Measurements from ENCODE around the gene ENOX2. TPM values are rescaled to one million over a fixed set of nuclear protein-coding genes. Genes with fewer than 3 reads are reported as not detected.

The ENOX2 gene
- total and polyA plus RNA-seq, 7 donors, result 4.7 to 13.4 (median 10.5) TPM

DNA sequence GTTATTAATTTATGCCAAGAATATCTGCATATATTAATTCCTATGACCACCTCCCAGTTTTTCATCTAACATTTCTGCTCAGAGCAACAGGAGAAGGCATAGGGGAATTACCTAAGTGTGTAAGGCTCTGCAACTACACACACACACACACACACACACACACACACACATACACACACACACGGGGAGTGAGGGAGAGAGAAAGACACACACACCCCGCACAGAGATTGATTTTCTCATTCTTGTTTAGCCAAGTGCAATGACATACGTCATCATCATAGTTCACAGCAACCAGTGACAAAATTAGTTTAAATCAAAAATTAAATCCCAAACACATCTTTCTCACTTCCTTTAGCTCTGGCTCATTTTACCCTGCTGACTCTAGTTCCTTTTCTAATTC lies 298.1 kb downstream of the ENOX2 start:
- Histone ChIP-seq H3K4me3 (no peak overlapping the region), H3K36me3 (ENCODE audit: insufficient read depth in 1 of 2, low read depth in 1 of 2) (no peaks in the 10 kb centered on the region), H3K4me1 (no peaks in the 10 kb centered on the region), H3K9me3 (no peaks in the 10 kb centered on the region), H3K27me3 (ENCODE audit: insufficient read depth in 3 of 3, low read length in 2 of 3) (peaks cover 0 to 7% (median 0%) of the 10 kb centered on the region in 3 donors), H3K27ac (no peak overlapping the region)
- WGBS, 3 donors, result 53 to 79% (median 64%) methylated on average over 2 to 3 of the region's 3 CpGs
- intact Hi-C loops (cut with DNase I), result no loop called here
- ATAC-seq (no peak), DNase-seq (no peak)
- TF ChIP-seq, protein P1, sequence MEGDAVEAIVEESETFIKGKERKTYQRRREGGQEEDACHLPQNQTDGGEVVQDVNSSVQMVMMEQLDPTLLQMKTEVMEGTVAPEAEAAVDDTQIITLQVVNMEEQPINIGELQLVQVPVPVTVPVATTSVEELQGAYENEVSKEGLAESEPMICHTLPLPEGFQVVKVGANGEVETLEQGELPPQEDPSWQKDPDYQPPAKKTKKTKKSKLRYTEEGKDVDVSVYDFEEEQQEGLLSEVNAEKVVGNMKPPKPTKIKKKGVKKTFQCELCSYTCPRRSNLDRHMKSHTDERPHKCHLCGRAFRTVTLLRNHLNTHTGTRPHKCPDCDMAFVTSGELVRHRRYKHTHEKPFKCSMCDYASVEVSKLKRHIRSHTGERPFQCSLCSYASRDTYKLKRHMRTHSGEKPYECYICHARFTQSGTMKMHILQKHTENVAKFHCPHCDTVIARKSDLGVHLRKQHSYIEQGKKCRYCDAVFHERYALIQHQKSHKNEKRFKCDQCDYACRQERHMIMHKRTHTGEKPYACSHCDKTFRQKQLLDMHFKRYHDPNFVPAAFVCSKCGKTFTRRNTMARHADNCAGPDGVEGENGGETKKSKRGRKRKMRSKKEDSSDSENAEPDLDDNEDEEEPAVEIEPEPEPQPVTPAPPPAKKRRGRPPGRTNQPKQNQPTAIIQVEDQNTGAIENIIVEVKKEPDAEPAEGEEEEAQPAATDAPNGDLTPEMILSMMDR (IDR thresholded peaks at IDR 0.05), result no peak

DNA sequence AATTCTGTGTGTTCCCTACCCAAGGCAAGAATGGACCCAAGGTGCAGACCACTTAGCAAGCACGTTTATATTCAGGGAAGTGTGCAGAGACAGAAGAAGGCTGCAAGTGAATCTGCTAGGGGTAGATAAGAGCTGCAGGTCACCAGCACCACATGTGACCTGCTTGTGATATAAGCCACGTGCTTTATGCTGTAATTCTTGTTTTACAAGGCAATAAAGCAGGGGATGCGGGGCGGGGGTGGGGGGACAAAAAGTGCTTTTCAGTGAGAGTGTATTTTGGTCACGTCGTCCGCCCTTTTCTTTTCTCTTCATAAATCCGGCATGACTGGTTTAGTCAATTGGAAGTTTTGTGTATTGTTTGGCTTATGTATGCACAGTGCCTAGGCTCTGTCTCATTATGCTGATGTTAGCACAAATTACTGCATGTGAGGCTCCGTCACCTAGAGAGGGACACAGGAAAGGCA lies 308.5 kb downstream of the ENOX2 start:
- Histone ChIP-seq H3K9me3 (no peaks in the 10 kb centered on the region), H3K4me3 (no peak overlapping the region), H3K27me3 (ENCODE audit: insufficient read depth in 3 of 3, low read length in 2 of 3) (no peaks in the 10 kb centered on the region), H3K36me3 (ENCODE audit: insufficient read depth in 1 of 2, low read depth in 1 of 2) (no peaks in the 10 kb centered on the region), H3K27ac (no peak overlapping the region), H3K4me1 (no peaks in the 10 kb centered on the region)
- intact Hi-C loops (cut with DNase I), result no loop called here
- ATAC-seq (no peak), DNase-seq (no peak)
- TF ChIP-seq, protein P1 (IDR thresholded peaks at IDR 0.05), result no peak
- WGBS, 3 donors, result 41 to 55% (median 47%) methylated on average over 8 to 9 of the region's 9 CpGs

DNA sequence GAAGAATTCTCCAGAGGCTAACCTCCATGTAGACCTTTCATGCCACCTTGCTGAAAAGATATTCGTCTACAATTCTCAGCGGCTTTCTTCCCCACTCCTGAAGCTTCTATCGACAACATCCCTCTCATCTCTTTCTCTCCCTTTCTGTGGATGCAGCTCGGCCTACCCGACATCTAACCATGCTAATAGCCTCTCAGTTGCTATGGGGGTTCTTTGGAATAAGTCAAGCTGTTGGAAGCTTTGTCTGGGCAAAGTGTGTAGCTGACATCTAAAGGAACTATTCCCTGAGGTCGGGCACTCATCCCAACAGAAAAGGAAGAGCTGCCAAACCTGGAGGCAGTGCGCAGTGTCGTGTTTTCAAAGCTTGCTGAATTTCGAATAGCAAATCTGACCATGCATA lies 309.1 kb downstream of the ENOX2 start:
- ATAC-seq (no peak), DNase-seq (no peak)
- H3K36me3 ChIP-seq (ENCODE audit: insufficient read depth in 1 of 2, low read depth in 1 of 2), result no peaks in the 10 kb centered on the region
- H3K9me3 ChIP-seq, result no peaks in the 10 kb centered on the region
- no peak overlapping the region for H3K4me3 ChIP-seq
- no peaks in the 10 kb centered on the region for H3K27me3 ChIP-seq (ENCODE audit: insufficient read depth in 3 of 3, low read length in 2 of 3)
- 80 to 90% (median 86%) methylated on average over 7 to 9 of the region's 9 CpGs for WGBS, 3 donors
- TF ChIP-seq, protein P1 (IDR thresholded peaks at IDR 0.05), result no peak
- H3K27ac ChIP-seq, result no peak overlapping the region
- intact Hi-C loops (cut with DNase I), result no loop called here
- no peaks in the 10 kb centered on the region for H3K4me1 ChIP-seq

DNA sequence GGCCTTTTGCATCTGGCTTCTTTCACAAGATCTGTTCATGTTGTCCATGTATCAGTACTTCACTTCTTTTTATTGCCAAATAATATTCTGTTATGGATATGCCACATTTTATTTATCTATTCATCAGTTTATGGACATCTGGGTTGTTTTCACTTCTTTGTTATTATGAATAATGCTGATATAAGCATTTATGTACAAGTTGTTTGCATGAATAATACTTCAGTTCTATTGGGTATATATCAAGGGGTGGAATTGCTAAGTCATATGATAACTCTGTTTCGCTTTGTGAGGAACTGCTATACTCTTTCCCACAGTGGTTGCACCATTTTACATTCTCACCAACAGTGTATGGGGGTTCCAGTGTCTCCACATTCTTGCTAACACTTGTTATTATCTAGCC lies 310.8 kb downstream of the ENOX2 start:
- DNase-seq (no peak), ATAC-seq (no peak)
- Histone ChIP-seq H3K36me3 (ENCODE audit: insufficient read depth in 1 of 2, low read depth in 1 of 2) (no peaks in the 10 kb centered on the region), H3K9me3 (no peaks in the 10 kb centered on the region), H3K27me3 (ENCODE audit: insufficient read depth in 3 of 3, low read length in 2 of 3) (no peaks in the 10 kb centered on the region), H3K4me3 (no peak overlapping the region), H3K4me1 (no peaks in the 10 kb centered on the region), H3K27ac (no peak overlapping the region)
- intact Hi-C loops (cut with DNase I), result no loop called here
- TF ChIP-seq, protein P1 (IDR thresholded peaks at IDR 0.05), result no peak
- WGBS, 3 donors, result 75 to 97% (median 95%) methylated on average over 1 of the region's 1 CpG

DNA sequence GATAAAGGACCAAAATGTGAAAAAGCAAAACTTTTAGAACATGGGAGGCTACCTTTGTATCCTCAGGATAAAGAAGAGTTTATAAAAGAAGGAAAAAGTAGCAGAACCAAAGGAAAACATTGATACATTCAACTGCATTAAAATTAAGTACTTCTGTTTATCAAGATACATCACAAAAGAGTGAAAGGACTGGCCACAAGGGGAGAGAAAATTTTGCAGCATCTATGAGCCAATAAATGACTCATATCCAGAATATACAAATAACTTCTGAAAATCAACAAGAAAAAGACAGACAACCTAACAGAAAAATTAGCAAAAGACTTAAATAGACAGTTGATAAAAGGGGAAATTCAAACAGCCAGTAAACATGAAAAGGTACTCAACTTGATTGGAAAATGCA lies 324.1 kb downstream of the ENOX2 start:
- intact Hi-C loops (cut with DNase I), result loop anchor here (5.0 kb wide), 1 partner anchor 338 kb away; no protein-coding TSS in a partner anchor

More for the DNA sequence above, 324.1 kb downstream of the ENOX2 start:
- Histone ChIP-seq H3K9me3 (no peaks in the 10 kb centered on the region), H3K27me3 (ENCODE audit: insufficient read depth in 3 of 3, low read length in 2 of 3) (peaks cover 0 to 2% (median 0%) of the 10 kb centered on the region in 3 donors), H3K4me3 (no peak overlapping the region), H3K36me3 (ENCODE audit: insufficient read depth in 1 of 2, low read depth in 1 of 2) (no peaks in the 10 kb centered on the region), H3K27ac (no peak overlapping the region), H3K4me1 (no peaks in the 10 kb centered on the region)
- TF ChIP-seq, protein P1 (IDR thresholded peaks at IDR 0.05), result no peak
- no peak for DNase-seq
- no peak for ATAC-seq

All from psoas muscle (tissue), 8 donors.